Stimulated activated CD4-positive, alpha-beta T cell treated with anti-CD3 and anti-CD28 coated beads, Interleukin-2, amount 100 ng/mL, for 4 hours (primary cell): ENCODE measurements around the gene TALDO1.
A peak's percentile ranks its signal among the peaks of the same experiment; 100 is the strongest.

Experiments used
- DNase-seq: peaks from one replicate; pipeline ENCODE4 v3.0.0-alpha.2; 2020; ENCODE audit warnings: low read depth

The TALDO1 gene

DNA sequence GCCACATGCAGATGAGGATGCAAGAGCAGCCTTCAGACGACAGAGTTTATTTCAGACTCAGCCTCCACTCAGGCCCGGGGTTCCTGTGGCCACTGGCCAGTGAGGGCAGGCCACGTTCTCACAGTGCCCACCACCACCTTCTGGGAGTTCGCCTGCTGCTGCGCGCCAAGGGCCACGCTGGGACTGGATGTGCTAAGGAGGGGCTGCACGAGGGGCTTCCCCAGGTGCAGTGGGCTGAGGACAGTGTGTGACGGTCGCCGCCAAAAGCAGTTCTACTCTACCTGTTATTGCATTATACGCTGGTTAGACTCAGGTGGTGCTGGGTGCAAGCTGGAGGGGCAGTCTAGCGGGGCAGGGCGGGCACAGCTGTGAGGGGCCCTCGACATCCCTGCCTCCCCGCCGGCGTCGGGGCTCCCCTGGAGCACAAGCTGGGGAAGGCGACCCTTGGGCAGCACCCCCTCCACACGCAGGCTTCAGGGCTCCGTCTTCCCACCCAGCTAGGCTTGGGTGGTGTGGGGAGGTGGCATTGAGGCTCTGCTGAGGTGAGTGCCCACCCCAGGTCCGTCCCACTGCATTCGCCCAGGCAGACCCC lies 39.9 kb downstream of the TALDO1 start:
- no peak for DNase-seq

GRCh38 chr11:788009-788640 lies 40.9 kb downstream of the TALDO1 start:
- no peak for DNase-seq

GRCh38 chr11:788953-789940 lies 42.0 kb downstream of the TALDO1 start:
- no peak for DNase-seq

DNA sequence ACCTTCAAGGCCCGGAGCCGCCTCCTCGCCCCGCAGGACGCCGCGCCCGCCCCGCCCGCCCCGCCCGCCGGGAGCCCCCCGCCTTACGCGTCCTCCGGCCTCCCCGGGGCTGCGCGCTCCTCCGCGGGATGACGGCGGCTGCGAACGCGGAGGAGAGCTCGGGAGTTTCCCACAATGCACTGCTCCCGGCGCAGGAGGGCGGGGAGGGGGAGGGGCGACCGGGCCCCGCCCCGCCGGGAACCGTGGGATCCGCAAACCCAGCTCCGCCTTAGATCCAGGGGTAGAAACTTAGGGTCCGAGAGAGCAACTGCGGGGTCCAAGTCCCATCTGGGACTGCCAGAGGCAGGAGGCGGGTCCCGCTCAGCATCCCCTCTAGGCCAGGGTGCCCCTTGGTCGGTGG lies 42.7 kb downstream of the TALDO1 start, which contains the start of gene CEND1:
Gene CEND1, minus strand, starts transcription at position 148 of the 400 bp plus-strand sequence. CDS start 1,514 bp downstream, outside the sequence.
- DNase-seq: no peak

DNA sequence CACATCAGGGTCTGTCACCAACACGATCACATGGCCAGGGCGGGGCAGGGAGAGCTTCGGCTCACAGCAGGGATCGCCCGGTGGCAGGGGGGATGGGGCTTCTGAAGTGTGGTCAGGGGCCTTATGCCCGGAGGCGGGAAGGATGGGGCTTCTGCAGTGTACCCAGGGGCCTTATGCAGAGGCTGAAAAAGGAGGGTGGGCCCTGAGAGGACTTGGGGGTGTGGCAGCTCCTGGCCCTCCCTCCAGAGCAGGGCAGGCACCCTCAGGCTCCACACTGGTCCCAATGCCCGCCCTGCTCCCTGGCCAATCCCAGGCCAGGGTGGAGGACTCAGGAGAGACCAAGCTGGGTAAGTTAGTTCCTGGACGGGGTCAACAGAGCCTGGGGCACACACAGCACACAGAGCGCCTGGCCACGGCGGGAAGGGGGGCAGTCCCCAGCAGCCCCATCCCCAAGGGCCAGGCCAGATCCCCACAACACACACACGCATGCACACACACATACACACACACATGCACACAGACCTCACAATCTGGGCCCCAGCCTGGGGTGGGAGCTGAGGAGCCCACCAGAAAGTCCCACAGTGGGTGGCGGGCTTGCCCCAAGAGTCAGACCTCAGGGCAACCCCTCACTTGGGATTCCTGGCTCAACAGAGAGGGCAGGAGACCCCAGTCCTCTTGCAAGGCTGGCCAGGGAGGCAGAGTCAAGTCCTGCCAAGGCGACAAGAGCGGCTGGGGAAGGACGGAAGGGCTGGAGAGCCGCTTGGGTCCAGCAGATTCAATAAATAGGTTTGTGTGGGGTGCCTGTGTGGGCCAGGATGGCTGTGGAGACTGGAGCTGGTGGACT lies 43.7 kb downstream of the TALDO1 start:
- no peak for DNase-seq

DNA sequence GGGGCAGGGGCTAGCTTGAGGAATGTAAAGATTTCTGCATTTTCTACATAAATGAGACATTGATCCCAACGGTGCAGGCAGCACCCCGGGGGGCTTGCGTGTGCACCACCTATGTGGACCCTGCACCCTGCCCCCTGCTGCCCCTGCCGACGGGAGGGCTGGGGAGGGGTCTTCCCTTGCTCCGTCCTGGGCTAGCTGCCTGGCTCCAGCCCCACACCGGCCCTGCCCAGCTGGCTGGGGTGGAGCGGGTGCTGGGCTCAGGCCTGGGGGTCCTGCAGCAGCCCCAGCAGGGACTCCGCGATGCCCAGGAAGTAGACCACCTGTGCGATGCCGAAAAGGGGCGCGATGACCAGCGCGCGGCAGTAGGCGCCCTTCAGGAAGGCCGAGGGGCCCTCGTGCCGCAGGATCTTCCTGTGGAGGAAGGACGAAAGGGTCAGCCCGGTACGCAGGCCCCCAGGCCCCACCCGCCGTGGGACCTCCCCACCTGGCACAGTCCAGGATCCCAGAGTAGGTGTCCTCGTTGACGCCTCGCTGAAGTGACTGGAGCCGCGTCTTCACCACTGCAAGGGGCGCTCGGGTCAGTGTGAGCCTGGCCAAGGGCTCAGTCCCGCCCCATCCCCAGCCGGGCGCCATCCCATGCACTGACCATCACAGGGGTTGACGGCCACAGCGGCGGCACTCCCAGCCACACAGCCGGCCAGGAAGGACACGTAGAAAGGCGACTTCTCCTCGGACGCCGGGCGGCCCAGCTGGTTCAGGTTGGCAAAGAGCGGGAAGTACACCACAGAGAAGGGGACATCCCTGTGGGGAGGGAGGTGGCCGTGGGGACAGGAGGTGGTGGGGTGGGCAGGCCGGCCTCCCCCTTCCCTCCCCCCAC lies 44.6 kb downstream of the TALDO1 start:
- DNase-seq: no peak

GRCh38 chr11:792535-792821 lies 45.2 kb downstream of the TALDO1 start:
- DNase-seq: no peak

GRCh38 chr11:792873-793272 lies 45.6 kb downstream of the TALDO1 start:
- DNase-seq: no peak

GRCh38 chr11:793556-793955 lies 46.3 kb downstream of the TALDO1 start:
- no peak for DNase-seq

DNA sequence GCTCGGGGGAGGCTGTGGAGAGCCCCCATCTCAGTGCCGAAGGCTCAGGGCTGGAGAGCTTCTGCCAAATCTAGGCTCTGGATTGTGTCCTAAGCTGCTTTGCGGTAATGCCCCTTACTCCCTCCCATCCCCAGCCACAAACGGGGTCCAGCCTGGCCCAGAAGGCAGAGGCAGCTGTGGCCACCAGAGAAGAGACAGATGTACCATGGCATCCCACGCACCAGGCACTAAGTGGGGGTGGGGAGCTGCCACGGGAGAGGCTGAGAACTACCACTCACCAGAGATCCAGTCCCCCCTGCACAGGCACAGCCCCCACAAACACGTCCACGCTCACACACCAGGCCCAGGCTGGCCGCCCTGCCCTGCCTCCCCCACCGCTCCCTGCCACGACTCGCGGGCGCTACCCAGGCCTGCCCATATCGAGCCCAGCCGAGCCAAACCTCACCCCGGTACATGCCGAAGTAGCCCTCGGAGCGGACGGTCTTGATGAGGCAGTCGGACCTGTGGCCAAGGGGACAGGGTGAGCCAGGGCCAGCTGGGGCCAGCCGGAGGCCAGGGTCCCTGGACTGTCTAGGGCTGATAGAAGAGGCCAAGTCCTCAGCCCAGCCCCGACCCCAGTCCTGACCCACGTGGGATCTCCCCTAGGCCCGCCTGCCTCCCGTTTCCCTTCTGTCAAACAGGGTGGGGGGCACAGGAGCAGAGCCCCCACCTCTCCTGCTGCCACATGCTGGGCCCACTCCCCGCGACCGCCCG lies 46.9 kb downstream of the TALDO1 start:
- DNase-seq: no peak

GRCh38 chr11:794766-795633 lies 47.7 kb downstream of the TALDO1 start:
- no peak for DNase-seq

DNA sequence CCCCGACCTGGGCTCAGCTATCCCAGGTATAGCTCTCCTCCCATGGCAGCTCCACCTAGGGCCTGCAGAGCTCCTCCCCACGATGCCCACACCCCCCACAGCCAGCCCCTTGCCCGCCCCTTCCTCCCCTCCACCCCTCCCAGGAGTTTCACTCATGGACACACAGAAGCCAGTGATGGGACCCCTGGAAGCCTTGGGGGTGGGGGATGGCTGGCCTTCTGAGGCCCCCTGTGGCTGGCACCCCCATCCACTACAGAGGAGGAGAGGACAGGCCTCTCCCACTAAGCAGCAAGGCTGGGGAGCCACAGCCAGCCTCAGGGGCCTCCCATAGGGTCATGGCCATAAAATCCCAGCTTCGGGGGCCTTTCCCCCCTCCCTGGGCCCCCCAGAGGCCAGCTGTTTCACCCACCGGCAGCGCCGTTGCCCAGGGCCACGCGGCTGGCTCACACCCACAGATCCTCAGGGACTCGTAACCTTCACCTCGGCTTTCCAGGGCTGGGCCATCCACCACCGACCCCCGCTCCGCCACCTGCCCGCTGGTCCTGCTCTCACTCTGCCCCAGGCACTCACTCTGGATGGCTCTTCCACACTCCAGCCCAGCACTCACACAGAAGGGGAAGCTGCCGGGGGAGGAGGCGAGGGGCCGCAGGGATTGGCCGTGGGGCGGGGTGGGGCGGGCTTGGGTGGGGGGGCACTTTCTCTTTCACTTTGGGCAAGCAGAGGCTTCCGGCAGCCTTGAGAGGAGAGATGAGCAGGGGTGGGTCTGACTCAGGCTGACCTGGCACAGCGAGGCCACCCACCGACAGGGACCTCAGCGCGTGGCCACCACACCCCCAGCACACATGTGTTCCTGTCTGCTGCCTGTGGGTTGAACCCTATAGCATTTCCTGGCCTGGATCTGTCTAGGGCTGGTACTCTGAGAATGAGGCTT lies 48.6 kb downstream of the TALDO1 start:
- DNase-seq: peak; percentile 81

- no peak for DNase-seq
These were observed 49.5 kb downstream of the TALDO1 start for GRCh38 chr11:796565-797295.

DNA sequence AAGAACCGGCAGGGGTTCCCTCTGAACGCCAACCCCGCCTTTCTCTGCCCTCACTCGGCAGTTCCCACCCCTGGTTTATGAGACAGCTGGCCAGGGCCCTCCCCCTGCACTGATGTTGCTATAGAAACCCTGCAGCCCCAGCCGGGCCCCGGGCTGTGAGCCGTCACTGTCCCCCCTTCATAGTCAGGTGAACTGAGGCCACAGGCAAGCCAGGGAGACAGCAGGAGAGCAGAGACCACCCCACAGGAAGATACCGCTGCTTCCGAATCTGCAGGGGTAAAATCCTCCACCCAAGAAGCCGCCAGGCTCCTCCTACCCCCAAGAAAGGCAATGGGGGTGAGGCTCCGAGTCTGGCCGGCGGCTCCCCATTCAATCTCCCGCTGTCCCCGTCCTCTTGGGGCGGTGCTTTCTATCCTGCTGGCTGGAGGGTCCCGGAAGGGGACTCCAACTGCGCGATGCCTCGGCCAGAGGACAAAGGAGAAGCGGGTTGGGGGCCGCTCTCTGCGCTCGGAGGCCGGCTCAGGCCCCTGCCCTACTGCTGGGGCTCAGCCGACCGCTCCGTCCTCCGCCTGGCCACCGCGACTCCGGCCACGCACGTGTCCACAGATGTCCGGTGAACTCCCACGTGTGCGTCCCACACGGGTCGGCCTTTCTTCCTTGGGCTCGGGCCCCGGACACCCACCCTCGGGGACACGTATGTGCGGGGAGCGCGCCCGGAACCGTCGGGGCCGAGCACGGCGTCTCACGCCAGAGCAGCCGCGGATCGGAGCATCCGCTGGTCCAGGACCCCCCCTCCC lies 50.2 kb downstream of the TALDO1 start:
- peak; percentile 60 for DNase-seq

DNA sequence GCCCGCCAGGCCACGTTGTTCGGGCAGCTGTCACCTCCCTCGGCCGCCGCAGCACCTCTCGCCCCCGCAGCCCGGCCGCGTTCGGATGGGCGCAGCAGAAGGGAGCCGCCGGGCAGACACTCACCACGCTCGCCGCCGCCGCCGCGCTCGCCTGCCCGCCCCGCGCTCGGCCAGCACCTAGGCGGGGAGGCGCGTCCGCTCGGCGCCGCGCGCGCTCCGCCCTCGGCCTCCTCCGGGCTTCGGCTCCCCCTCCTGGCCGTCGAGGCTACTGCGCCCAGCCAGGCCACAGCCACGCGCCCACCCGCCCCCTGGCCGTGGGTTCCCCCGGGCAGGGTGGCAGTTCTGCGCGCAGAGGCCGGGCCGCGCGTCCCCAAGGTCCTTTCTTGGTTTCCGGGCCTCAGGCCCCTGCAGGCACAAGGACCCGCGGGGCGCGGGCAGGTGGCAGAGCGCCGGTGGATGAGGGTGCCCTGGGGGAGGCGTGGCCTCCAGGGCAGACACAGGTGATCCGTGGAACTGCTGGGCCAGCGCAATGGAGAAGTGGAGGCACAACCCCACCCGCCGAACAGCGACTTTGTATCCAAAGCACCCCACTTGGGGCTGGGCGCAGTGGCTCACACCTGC lies 50.9 kb downstream of the TALDO1 start, which contains the start of gene SLC25A22:
Gene SLC25A22, minus strand, starts transcription at position 189 of the 621 bp plus-strand sequence. CDS start 3,275 bp downstream, outside the sequence.
- peak; percentile 75 for DNase-seq
